Iris pigment epithelial cell (primary cell): Measurements from ENCODE around the gene ISOC2.
A peak's percentile ranks its signal among the peaks of the same experiment; 100 is the strongest.

Experiments used
- DNase-seq: peaks from one replicate; pipeline ENCODE4 v3.0.0-alpha.2; 2011; ENCODE audit warnings: low read depth

Gene ISOC2

GRCh38 chr19:55406826-55407549, 54.5 kb downstream of the ISOC2 start:
- DNase-seq, result peak; percentile 47

GRCh38 chr19:55406091-55406825, 55.2 kb downstream of the ISOC2 start:
- DNase-seq, result no peak

- DNase-seq, result no peak
Observed at GRCh38 chr19:55405638-55406037, 55.8 kb downstream of the ISOC2 start.
